ENCODE data around the gene COX7B2.

The COX7B2 gene

GRCh38 chr4:46844325-46844917 is 64.6 kb downstream of the COX7B2 start:
- no peak overlapping the region for H3K4me3 ChIP-seq (ENCODE audit: low read length)
- no peak for TF ChIP-seq ZNF274 (IDR thresholded peaks at IDR 0.05; ENCODE audit: low read depth, low read length)

GRCh38 chr4:46839128-46839527 is 69.9 kb downstream of the COX7B2 start:
- no peak overlapping the region for H3K4me3 ChIP-seq (ENCODE audit: low read length)
- TF ChIP-seq ZNF274 (IDR thresholded peaks at IDR 0.05; ENCODE audit: low read depth, low read length): no peak

DNA sequence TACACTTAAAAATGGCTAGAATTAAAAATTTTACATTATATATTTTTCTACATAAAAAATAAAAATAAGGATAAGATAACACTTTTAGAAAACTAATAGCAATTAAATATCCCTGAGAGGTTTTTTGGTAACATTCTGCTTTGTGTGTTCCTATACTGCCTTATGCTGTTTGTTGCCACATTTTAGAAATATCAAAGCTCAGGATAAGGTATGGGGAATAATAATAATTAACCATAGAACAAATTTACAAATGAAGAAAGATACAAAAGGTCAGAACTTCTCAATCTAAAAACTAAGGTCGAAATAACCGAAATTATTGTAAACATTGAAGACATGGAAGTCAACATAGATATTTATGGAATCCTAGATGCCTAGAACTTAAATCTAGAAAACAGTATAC is 71.4 kb downstream of the COX7B2 start:
- TF ChIP-seq ZNF274 (IDR thresholded peaks at IDR 0.05; ENCODE audit: low read depth, low read length): no peak
- H3K4me3 ChIP-seq (ENCODE audit: low read length): no peak overlapping the region

DNA sequence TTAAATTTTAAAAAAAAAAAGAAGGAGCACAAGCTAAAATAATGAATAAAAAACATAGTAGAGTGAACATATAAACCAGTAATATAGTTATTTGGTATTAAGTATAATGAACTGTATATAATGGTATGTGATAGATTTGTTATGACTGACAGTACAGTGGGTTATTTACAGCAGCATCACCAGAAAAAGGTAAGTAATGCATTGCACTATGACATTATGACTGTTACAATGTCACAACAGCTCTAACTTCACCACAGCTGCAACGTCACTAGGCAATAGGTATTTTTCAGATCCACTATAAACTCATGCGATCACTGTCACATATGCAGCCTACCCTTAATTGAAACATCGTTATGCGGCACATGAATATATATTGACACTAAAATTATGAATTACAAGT is 72.5 kb downstream of the COX7B2 start:
- no peak for TF ChIP-seq ZNF274 (IDR thresholded peaks at IDR 0.05; ENCODE audit: low read depth, low read length)
- H3K4me3 ChIP-seq (ENCODE audit: low read length): no peak overlapping the region

DNA sequence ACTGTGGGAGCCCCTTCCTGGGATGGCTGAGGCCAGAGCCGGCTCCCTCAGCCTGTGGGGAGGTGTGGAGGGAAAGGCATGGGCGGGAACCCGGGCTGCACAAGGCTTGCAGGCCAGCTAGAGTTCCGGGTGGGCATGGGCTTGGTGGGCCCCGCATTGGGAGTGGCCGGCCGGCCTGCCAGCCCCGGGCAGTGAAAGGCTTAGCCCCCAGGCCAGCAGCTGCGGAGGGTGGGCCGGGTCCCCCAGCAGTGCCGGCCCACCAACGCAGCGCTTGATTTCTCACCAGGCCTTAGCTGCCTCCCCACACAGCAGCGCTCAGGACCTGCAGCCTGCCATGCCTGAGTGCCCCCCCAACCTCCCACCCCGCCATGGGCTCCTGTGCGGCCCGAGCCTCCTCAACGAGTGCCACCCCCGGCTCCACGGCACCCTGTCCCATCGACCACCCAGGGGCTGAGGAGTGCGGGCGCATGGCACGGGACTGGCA is 78.0 kb downstream of the COX7B2 start:
- TF ChIP-seq ZNF274 (IDR thresholded peaks at IDR 0.05; ENCODE audit: low read depth, low read length): no peak

DNA sequence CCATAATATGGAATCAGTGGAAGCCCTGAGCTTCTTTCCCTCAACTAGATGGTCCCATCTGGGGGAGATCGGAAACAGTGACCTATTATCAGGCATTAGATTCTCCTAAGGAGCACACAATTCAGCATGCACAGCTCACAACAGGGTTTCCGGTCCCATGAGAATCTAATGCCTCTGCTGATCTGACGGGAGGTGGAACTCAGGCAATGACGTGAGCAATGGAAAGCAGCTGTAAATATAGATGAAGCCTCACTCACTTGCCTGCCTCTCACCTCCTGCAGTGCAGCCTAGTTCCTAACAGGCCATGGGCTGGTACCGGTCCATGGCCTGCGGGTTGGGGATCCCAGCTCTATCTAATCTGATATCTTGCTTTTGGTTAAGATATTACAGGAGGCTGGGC is 88.9 kb downstream of the COX7B2 start:
- TF ChIP-seq ZNF274 (IDR thresholded peaks at IDR 0.05; ENCODE audit: low read depth, low read length): no peak
- no peak overlapping the region for H3K4me3 ChIP-seq (ENCODE audit: low read length)

More for the DNA sequence above, 78.0 kb downstream of the COX7B2 start:
- H3K4me3 ChIP-seq (ENCODE audit: low read length): no peak overlapping the region

DNA sequence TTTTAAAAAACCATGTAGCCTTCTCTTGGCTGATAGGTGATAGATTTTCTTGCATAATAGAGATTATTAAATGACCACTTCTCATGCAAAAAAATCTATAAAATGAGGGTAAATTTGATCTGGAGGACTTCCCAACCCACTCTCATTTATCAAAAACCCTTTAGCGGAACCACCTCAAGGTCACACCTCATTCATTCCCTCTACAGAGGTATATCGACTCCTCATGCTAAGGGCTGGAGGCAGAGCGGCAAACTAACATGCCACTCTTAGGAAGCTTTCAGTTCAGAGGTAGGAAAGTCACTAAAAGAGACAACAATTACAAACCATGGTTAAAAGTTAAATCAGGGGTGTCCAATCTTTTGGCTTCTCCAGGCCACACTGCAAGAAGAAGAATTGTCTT is 90.0 kb downstream of the COX7B2 start:
- TF ChIP-seq ZNF274 (IDR thresholded peaks at IDR 0.05; ENCODE audit: low read depth, low read length): no peak
- H3K4me3 ChIP-seq (ENCODE audit: low read length): no peak overlapping the region

GRCh38 chr4:46818604-46819003 is 90.4 kb downstream of the COX7B2 start:
- H3K4me3 ChIP-seq (ENCODE audit: low read length): no peak overlapping the region
- no peak for TF ChIP-seq ZNF274 (IDR thresholded peaks at IDR 0.05; ENCODE audit: low read depth, low read length)

GRCh38 chr4:46817806-46818205 is 91.2 kb downstream of the COX7B2 start:
- H3K4me3 ChIP-seq (ENCODE audit: low read length): no peak overlapping the region
- TF ChIP-seq ZNF274 (IDR thresholded peaks at IDR 0.05; ENCODE audit: low read depth, low read length): no peak

GRCh38 chr4:46804781-46805413 is 104.1 kb downstream of the COX7B2 start:
- H3K4me3 ChIP-seq (ENCODE audit: low read length): no peak overlapping the region
- TF ChIP-seq ZNF274 (IDR thresholded peaks at IDR 0.05; ENCODE audit: low read depth, low read length): no peak

DNA sequence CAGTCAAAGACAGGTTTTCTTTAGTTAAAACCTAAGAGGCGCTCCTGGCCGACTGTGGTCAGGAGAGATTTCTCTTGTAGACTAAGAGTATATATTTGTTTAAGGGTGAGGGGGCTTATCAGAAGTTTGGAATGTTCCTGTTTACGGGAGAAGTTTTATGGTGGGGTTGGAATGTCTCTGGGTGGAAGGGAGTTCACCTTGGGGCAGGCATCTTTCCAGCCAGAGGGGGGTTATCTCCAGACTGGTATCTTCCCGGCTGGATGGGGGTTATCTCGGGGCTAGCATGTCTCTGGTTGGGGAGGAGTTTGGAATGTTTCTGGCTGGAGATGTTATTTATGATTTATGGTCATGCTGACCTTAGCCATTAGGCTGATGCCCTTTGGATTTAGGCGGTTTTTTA is 116.0 kb downstream of the COX7B2 start:
- TF ChIP-seq ZNF274 (IDR thresholded peaks at IDR 0.05; ENCODE audit: low read depth, low read length): no peak
- no peak overlapping the region for H3K4me3 ChIP-seq (ENCODE audit: low read length)

DNA sequence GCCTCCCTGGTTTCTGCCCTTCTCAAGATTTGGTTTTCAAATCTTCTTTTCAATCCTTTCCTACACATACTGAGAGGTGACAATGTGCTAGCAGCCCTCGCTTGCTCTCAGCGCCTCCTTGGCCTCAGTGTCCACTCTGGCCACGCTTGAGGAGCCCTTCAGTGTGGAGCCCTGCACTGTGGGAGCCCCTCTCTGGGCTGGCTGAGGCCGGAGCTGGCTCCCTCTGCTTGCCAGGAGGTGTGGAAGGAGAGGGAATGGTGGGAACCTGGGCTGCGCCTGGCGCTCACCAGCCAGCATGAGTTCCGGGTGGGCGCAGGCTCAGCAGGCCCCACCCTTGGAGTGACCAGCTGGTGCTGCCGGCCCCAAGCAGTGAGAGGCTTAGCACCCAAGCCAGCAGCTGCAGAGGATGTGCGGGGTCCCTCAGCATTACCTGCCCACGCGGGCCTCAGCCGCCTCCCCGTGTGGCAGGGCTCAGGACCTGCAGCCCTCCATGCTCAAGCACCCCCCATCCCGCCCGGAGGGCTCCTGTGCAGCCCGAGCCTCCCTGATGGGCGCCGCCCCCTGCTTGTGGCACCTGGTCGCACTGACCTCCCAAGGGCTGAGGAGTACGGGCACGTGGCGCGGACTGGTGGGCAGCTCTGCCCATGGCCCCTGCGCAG is 127.5 kb downstream of the COX7B2 start:
- TF ChIP-seq ZNF274 (IDR thresholded peaks at IDR 0.05; ENCODE audit: low read depth, low read length): no peak
- H3K4me3 ChIP-seq (ENCODE audit: low read length): no peak overlapping the region

DNA sequence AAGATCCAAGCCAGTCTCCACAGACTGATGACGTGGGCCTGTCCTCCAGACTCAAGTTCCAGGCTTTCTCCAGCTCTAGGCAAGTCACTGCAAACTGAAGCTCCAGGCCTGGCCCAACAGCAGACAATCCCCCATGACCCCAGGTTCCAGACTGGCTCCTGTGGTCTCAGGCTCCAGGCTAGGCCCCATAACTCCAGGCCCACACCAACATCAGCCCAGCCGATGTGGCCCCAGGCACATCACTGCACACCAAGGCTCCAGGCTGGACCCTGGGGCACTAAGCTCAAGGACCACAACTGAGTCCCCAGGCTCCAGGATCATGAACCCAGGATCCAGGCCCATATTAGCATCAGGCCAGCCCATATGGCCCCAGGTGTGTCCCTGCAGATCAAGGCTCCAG is 143.6 kb downstream of the COX7B2 start:
- TF ChIP-seq ZNF274 (IDR thresholded peaks at IDR 0.05; ENCODE audit: low read depth, low read length): no peak
- no peak overlapping the region for H3K4me3 ChIP-seq (ENCODE audit: low read length)

DNA sequence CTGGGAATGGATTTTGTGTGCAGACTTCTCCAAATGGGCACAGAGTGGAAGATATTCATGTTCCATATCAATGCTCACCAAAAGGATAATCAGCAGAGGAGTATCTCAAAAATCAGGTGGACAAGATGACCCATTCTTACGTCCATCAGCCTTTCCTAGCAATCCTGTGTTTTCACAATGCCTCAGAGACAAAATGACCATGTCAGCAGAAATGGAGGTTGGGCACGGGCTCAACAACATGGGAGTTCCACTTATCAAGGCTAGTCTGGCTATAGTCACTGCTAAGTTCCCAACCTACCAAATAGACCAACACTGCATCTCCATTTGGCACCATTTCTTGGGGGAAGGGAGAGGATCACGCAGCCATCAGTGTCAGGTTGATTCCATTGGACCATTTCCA is 179.0 kb downstream of the COX7B2 start:
- no peak overlapping the region for H3K4me3 ChIP-seq (ENCODE audit: low read length)

GRCh38 chr4:46720055-46720454 is 189.0 kb downstream of the COX7B2 start:
- no peak for TF ChIP-seq ZNF274 (IDR thresholded peaks at IDR 0.05; ENCODE audit: low read depth, low read length)
- H3K4me3 ChIP-seq (ENCODE audit: low read length): no peak overlapping the region

More for the DNA sequence above, 179.0 kb downstream of the COX7B2 start:
- TF ChIP-seq ZNF274 (IDR thresholded peaks at IDR 0.05; ENCODE audit: low read depth, low read length): no peak
